ENCODE data around the gene MEGF11.

GRCh38 chr15:66139591-66140207 lies 113.9 kb downstream of the MEGF11 start:
- no peak for TF ChIP-seq CTCF (IDR thresholded peaks at IDR 0.05)
- no peak for TF ChIP-seq POLR2A (IDR thresholded peaks at IDR 0.05)
- TF ChIP-seq EP300 (IDR thresholded peaks at IDR 0.05), result no peak
